ENCODE measurements around the gene GCN1. TPM values are rescaled to one million over a fixed set of nuclear protein-coding genes. Genes with fewer than 3 reads are reported as not detected.
"Not testable (repeated sequence)": the region's sequence is repeated elsewhere in the genome, so short reads cannot be mapped to it uniquely, and the experiment has no call there.

GCN1 gene
- total RNA-seq, 1 donor from 2014 or later: 99.0 TPM

DNA sequence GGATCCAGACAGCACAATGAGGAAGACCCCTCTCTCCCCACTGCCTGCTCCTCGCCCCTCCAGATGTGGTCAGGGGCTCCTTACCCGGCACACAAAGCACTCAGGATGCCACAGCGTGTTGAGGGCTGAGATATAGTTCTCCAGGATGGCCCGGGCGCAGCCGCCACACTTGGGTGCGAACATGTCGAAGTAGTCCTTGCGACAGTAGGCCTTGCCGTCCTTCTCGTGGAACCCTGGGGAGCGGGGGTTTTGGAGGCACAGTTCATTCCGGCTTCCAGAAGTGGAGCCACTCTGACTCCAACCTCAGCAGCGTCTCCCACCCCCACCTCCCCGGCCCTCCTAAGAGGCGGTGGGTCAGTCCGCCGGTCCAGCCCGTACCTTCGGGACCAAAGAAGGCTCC is 19.2 kb upstream of the GCN1 start:
- DNase-seq (ENCODE audit: low read depth, low spot score): no peak

DNA sequence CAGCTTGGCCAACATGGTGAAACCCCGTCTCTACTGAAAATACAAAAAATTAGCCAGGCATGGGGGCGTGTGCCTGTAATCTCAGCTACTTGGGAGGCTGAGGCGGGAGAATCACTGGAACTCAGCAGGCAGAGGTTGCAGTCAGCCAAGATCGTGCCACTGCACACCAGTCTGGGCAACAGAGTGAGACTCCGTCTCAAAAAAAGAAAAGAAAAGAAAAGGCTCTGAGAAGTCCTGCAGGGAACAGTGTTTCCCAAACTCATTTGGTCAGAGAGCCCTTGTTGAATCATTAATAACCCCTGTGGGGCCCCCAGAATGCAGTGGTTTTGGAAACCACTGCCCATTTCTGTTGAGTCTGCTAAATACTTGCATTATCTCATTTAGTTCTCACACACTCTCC is 18.7 kb upstream of the GCN1 start:
- not testable (repeated sequence) for DNase-seq (ENCODE audit: low read depth, low spot score)

DNA sequence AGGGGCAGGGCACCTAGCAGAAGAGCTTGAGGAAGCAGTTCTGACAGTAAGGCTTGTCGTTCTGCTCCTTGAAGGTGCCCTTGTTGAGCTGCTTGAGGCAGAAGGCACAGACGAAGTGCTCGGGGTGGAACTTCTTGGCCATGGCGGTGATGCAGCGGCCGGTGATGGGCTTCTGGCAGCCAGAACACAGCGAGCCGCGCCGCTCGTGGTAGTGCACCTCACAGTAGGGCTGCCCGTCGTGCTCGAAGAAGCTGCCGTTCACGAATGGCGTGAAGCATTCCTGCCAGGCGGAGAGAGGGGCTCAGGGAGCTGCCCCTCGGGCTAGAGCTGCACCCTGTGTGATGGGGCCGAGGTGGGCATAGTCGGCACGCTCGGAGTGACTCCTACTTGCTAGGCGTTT is 17.8 kb upstream of the GCN1 start:
- no peak for DNase-seq (ENCODE audit: low read depth, low spot score)

DNA sequence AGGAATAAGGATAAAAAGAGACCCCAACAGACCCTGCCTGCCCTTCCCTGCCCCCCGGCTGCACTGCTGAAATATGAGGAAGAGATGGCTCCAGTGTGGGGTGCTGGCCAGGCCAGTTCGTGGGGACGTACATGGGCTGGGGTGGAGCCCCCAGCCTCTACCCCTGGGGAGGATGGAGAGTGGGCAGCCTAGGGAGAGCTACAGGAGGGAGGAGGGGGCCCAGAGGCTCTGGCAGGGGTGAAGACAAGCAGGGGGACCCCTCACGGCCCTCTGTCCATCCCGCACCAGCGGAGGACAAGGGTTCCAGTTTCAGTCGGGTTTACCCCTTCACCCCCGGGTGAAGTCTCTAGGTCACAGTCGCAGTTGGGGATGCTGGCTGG is 17.4 kb upstream of the GCN1 start:
- DNase-seq (ENCODE audit: low read depth, low spot score): no peak

DNA sequence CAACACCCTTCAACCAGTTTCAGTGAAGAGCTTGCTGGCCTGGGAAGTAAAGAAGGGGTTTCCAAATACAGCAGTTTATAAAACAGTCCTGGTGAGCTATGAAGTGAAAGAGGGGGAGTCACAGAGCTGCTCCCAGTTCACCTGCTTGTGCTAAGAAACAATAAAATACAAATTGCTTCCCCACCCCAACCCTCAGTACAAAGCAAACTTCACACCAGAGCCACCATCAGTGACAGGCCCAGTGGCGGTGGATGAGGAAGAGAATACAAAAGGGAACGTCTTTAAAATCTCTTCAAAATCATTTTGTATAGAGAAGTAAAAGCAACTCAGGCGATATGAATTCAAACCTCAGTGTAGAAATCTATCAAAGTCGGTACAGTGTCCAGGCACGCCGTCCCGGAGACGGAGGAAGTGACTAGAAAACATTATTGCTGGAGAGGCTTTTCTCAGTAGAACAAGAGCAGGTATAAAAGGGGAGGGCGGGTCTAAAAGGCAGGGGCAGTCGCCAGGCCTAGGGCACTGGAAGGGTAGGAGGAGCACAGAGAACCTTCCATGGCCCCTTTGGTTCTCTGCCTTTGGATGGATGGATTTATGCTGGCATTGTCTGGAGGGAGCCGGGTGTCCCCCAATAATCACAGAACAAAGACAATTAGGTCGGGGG is 16.9 kb upstream of the GCN1 start:
- no peak for DNase-seq (ENCODE audit: low read depth, low spot score)

DNA sequence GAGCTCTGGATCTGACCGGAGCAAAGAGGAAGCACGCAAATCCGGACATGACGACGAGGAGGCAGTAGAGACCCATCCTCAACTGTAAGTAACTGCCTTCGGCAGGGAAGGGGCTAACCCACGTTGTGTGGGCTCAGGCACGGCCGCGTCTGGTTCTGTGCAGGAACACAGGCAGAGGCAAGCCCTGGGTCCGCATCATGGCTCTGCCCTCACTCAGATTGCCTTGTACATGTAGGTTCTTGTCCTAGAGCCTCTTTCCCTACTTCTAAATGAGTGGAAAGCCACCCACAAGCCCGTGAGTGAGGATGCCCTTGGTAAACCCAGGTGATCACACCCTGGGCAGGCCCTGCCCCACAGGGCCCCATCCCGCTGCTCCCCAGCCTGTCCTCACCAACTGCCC is 15.3 kb upstream of the GCN1 start:
- DNase-seq (ENCODE audit: low read depth, low spot score): no peak

DNA sequence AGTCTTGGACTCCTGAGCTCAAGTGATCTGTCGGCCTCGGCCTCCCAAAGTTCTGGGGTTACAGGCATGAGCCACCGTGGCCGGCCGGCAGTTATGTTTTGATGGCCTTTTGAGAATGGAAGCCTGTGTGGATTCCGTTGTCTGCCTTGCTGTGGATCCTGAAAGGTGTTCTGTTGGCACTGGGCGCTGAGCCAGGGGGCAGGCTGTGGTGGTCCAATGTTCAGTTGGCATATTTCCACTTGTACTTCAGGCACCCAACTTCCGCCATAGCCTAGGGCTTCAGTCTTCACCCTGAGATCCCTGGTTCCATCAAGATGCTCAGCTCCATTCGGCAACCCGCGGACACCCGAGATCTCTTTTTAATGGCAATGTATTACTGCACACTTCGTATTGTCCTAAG is 12.7 kb upstream of the GCN1 start:
- DNase-seq (ENCODE audit: low read depth, low spot score): no peak

DNA sequence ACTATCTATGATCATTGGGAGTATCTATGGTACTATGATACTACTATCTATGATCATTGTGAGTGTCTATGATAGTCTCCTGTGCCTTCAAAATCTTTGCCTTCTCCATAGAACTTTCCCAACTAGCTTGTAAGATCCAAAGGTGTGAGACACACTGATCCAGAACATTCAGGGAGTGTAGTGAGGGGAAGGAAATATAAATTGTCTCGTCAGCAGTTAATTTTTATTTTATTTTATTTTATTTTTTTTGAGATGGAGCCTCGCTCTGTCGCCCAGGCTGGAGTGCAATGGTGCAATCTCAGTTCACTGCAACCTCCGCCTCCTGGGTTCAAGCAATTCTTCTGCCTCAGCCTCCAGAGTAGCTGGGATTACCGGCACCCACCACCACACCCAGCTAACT is 12.3 kb upstream of the GCN1 start:
- not testable (repeated sequence) for DNase-seq (ENCODE audit: low read depth, low spot score)

DNA sequence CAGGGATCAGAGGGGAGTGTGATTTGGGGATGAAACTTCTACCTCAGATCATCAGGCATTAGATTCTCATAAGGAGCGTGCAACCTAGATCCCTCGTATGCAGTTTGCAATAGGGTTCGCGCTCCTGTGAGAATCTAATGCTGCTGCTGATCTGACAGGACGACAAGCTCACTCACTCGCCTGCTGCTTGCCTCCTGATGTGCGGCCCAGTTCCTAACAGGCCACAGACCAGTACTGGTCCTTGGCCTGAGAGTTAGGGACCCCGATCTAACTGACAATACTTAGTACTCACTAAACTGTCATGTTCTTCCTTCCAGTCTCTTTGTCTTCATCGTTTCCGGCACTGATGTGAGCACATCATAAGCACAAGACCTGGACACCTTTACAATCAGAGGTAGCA is 11.7 kb upstream of the GCN1 start:
- DNase-seq (ENCODE audit: low read depth, low spot score): no peak

DNA sequence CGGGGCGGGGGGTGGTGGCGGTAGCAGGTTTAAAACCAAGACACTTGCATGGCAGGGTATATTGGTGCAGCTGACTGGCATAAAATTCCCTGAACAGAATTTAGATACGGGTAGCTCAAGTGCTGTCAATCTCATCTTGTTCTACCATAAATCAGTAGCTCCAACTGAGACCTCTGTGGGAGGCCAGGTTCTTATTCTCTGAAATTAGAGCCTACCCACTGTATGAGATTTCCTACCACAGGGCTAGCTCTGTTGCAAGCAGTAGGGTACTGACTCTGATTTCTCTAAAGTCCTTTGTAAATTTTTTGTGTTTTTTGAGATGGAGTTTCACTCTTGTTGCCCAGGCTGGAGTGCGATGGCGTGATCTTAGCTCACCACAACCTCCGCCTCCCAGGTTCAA is 9.7 kb upstream of the GCN1 start:
- DNase-seq (ENCODE audit: low read depth, low spot score): no peak

DNA sequence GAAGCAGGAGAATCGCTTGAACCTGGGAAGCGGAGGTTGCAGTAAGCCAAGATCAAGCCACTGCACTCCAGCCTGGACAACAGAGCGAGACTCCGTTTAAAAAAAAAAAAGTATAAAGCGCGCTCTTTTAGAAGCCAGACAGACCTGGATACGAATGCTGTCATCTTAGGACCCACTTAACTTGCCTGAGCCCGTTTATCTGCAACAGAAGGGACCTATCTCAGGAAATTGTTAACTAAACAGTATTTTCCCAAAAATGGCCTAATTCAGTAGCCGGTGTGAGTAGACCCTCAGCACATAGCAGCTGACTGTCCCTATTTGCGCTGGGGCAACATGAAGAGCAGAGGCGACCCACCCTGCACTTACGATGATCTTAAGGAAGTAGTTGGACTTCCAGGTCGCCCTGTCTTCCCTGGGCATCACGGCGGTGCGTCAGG is 5.9 kb upstream of the GCN1 start:
- no peak for DNase-seq (ENCODE audit: low read depth, low spot score)

DNA sequence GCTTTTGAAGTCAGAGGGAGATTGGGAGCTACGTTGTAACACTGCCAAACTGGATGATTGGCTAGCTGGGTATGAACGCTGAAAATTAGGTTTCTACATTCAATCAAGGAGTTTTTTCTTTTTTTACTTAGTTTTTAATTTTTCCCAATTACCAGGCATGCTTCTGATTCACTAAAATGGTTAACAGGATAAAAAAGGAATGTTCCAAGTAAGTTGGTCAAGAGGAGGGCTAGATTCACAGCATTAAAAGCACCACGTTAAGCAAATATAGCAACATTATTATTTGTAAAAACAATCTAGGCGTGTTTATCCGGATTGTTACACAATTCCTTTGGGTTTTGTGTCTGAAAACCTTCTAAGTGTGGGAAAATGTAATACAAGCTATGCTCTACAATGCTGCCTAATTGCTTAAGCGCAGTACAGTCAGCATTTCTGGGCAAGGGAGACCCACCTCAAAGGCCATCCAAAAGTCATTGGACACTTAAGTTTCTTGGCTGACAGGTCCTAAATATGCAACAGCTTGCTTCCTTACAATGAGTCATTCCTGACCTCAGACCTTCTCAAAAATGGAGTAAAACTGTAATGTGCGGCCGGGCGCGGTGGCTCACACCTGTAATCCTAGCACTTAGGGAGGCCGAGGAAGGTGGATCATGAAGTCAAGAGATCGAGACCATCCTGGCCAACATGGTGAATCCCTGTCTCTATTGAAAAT is 5.2 kb upstream of the GCN1 start:
- peak; percentile 35 for DNase-seq (ENCODE audit: low read depth, low spot score)

DNA sequence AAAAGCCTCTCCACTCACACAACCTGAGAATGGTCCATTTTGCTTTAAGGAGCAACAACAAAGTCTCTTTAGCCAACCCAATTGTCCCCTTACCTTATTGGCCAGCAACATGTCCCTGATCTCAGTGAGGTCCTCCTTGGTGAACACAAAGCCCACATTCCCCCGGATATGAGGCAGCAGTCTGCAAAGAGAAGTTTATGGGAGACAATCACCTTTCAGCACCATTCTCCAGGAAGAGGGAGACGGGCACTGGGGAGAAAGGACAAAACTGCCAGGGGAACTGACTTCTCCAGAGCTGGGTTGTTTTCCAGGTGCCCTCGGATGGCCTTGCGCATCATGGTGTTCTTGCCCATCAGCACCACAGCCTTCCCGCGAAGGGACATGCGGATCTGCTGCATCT is 4.5 kb upstream of the GCN1 start:
- no peak for DNase-seq (ENCODE audit: low read depth, low spot score)

DNA sequence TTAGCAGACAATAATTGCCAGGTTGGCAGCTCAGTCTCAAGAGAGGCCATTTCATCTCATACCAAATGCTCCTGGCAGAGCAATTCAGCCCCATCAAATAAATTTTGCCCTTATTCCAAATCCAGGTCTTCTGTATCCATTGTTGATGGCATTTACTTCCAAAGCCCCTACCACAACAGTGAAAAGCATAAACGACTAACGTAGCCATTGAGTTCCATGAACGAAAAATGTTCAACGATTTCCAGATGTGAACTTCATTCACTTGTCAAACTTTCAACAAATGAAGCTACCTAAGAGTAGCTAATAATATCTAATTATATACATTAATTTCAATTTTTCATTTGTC is 3.0 kb upstream of the GCN1 start:
- no peak for DNase-seq (ENCODE audit: low read depth, low spot score)

DNA sequence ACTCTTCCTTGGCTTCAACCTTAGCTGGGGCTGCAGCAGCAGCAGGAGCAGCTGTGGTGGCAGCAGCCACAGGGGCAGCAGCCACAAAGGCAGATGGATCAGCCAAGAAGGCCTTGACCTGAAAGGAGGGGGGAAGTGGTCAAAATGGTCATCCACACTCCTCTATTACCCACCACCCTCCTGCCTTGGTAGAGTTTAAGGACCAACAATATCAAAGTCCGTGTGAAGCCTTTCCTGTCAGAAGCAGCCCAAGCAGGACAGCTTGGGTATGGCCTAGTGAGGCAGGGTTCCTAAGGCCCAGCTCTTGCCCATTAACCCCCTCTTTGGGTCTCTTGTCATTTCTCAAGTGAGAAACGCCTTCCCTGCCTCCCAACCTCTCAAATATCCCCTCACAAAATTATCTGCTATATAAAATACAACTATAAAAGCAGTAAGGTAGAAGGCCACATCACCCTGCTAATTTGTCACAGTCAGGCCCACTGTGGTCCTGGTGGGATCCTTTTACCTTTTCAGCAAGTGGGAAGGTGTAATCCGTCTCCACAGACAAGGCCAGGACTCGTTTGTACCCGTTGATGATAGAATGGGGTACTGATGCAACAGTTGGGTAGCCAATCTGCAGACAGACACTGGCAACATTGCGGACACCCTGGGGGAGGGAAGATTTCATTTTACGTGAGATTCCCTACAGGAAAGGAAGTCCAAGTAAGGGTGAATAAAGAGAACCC is 2.5 kb upstream of the GCN1 start:
- DNase-seq (ENCODE audit: low read depth, low spot score): not testable (repeated sequence)

DNA sequence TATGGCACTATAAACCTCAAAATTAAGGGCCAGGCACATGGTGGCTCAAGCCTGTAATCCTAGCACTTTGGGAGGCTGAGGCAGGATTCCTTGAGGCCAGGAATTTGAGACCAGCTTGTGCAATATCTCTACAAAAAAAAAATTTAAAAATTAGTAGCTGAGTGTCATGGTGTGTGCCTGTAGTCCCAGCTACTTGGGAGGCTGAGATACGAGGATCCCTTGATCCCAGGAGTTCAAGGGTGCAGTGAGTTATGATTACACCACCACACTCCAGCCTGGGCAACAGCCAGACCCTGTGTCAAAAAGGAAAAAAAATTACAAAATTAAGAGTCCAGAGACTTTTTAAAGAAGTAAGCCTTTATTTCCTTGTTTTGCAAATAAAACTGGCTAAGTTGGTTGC is 1.8 kb upstream of the GCN1 start:
- no peak for DNase-seq (ENCODE audit: low read depth, low spot score)

DNA sequence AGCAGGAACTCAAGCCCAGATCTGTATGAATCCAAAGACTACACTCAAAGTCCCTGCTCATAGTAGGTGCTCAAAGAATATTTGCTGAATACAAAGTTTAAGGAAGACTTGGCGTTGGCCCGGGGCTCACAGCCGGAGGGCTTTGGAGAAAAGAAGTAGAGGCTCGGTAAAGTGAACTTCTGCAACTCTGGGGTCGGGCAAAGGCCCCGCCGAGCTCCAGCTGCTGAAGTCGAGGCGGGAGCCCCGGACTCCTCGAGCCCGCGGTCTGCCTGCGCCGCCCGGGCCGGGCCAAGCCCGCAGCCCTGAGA is 335 bp downstream of the GCN1 start:
- no peak for DNase-seq (ENCODE audit: low read depth, low spot score)

DNA sequence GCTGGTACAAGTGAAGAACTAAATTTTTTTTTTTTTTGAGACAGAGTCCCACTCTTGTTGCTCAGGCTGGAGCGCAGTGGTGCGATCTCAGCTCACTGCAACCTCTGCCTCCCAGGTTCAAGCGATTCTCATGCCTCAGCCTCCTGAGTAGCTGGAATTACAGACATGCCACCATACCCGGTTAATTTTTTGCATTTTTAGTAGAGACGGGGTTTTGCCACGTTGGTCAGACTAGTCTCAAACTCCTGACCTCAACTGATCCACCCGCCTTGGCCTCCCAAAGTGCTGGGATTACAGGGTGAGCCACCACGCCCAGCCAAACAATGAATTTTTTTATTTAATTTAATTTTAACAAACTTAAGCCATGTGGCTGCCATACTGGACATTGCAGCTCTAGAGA is 1.2 kb downstream of the GCN1 start:
- not testable (repeated sequence) for DNase-seq (ENCODE audit: low read depth, low spot score)

DNA sequence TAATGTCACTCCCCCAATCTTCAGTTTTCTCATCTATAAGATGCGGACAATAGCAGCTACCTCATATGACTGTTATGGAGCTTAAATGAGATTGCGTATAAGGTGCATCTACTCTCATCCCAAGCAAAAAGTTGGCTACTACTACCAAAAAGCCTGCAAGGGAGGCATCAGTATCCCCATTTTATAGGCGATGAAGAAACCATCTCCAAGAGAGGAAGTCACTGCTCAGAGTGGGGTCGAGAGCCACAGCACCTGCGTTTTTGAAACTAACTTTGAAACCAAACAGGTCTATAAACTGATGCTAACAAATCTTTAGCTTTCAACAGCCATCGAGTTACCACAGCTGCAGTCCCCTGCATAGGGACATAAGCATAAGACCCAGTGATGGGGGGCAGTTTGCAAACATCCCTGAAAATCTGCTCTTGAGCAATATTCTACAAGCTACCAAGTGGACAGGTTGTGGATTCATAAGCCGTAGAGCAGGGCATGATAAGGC is 3.5 kb downstream of the GCN1 start:
- DNase-seq (ENCODE audit: low read depth, low spot score): no peak

DNA sequence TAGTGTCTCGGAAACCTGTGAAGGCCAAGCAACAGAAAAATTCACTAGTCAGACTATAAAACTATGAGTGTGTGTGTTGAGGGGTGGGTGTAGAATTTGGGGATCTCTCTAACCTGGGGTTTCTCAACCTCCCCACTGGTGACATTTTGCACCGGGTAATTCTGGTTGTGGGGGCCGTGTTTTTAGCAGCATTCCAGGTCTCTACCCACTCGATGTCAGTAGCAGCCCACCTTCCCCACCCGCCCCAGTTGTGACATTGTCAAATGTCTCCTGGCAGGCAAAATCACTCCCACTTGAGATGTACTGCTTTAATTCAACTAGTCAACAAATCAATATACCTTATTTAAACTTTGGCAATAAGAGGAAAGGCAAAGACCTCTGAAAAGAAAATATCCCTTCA is 4.1 kb downstream of the GCN1 start:
- no peak for DNase-seq (ENCODE audit: low read depth, low spot score)

DNA sequence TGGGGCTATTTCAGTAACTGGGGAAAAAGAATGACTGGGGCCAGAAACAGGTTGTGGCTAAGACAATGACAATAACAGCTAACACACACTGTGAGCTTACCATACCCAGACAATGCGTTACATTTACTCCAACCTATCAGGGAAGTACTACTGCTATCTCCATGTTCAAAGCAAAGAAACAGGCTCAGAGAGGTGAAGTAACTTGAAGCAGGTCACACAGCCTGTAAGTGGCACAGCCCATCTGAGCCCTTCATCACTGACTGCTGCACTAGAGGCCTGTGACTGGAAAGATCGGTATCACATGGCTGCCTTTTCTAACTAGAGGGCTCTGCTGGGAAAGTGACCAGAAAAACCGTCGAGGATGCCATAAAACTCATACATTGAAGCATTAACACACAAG is 7.9 kb downstream of the GCN1 start:
- no peak for DNase-seq (ENCODE audit: low read depth, low spot score)

DNA sequence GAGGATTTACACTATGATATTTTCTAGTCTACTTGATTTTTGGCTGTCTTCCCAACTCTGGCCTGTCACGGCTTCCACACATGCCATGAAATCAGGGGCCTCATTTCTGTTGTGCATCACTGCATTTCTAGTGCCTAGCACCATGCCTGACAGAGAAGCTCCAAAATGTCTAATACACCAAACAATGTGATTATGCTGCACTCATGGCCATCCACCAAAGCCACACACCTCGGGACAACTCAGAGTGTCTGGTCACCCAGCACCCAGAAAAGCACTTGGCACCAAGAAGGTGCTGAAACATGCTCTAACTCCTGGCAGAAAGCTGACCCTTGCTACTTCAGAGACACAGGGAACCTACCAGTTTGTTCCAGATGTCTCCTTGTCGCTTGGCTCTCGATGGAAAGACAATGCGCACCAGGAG is 11.3 kb downstream of the GCN1 start:
- no peak for DNase-seq (ENCODE audit: low read depth, low spot score)

Measured in pulmonary artery endothelial cell (primary cell).